Transverse colon (tissue), 4 donors: Measurements from ENCODE around the gene MYO15B. TPM values are rescaled to one million over a fixed set of nuclear protein-coding genes. Genes with fewer than 3 reads are reported as not detected.
A peak's percentile ranks its signal among the peaks of the same experiment; 100 is the strongest.

Source experiments
- DNase-seq: peaks from one replicate; pipeline ENCODE4 v3.0.0-alpha.2; 2019
- H3K27ac ChIP-seq, 4 donors: fragments of 200-600 bp; sonication (generic); 2 replicates each; pipeline ENCODE4 v1.5.1; 2016 to 2018; ENCODE audit warnings: inconsistent platforms in 4 of 4
- H3K27me3 ChIP-seq: fragments of 200-600 bp; sonication (generic); 2 replicates; pipeline ENCODE4 v1.5.1; 2017; ENCODE audit warnings: inconsistent platforms
- H3K36me3 ChIP-seq, 4 donors: fragments of 200-600 bp; sonication (generic); 2 replicates each; pipeline ENCODE4 v1.5.1; 2017 to 2019; ENCODE audit warnings: inconsistent platforms in 4 of 4
- H3K4me1 ChIP-seq, 4 donors: fragments of 200-600 bp; sonication (generic); 2 replicates each; pipeline ENCODE4 v1.5.1; 2017 to 2020; ENCODE audit warnings: inconsistent platforms in 4 of 4
- H3K4me3 ChIP-seq, 4 donors: fragments of 200-600 bp; sonication (generic); 1 replicate in 1 of 4; 2 replicates in 3 of 4; pipeline versions ENCODE4 v1.5.1 to v1.6.1; 2017 to 2019; ENCODE audit warnings: inconsistent platforms in 4 of 4
- H3K9me3 ChIP-seq, 2 donors: fragments of 200-600 bp; sonication (generic); 2 replicates each; pipeline ENCODE4 v1.5.1; 2017 to 2019; ENCODE audit warnings: inconsistent platforms in 2 of 2
- EP300 ChIP-seq: sonication (generic); formaldehyde crosslinking; IDR thresholded peaks from one replicate; pipeline ENCODE4 v1.6.1; 2017; ENCODE audit warnings: antibody characterized with exemption, low read depth
- POLR2A ChIP-seq: fragments of 450-650 bp; IDR thresholded peaks from one replicate; pipeline ENCODE4 v1.6.1; 2016; ENCODE audit warnings: antibody characterized with exemption, mild to moderate bottlenecking, moderate library complexity
- POLR2AphosphoS5 ChIP-seq, 3 donors: sonication (generic); formaldehyde crosslinking; IDR thresholded peaks; one replicate each; pipeline ENCODE4 v1.6.1; 2016; ENCODE audit warnings: antibody characterized with exemption in 3 of 3
- WGBS, 2 donors: methylation state at CpG; one replicate each; pipeline ENCODE4 v1.1.5; 2018; ENCODE audit warnings: low coverage in 1 of 2; 5-methylcytosine and 5-hydroxymethylcytosine counted together
- in situ Hi-C, 4 donors: fragments of 200-750 bp; cut with MboI; loops; one replicate each; pipeline versions ENCODE4 v1.15.0 to v1.15.1; 2017; ENCODE audit warnings: low sequenced_read_pairs in 3 of 4, low pct_ligation_motif_present in 1 of 4, low pct_unique_long_range_greater_than_20kb in 1 of 4
- intact Hi-C: fragments of 100-400 bp; cut with DNase I; formaldehyde crosslinking; loops from one replicate; pipeline ENCODE4 v1.15.1; 2023; ENCODE audit warnings: low total_unique reads
- total RNA-seq, 4 donors: library from RNA; depleted of rRNA; stranded (reverse); fragments of >200 nt; gene quantifications; one replicate each; pipeline ENCODE4 v1.1.0, GENCODE V29; 2016
- TF ChIP-seq, protein P1 (sequence below), 5 experiments: fragments of 200-600 bp in 3 of 5; fragments of 450-650 bp in 2 of 5; sonication (generic) in 3 of 5; IDR thresholded peaks; 1 replicate in 2 of 5; 2 replicates in 3 of 5; pipeline ENCODE4 v1.5.1; 2016 to 2017; ENCODE audit warnings: antibody characterized with exemption in 5 of 5, inconsistent platforms in 3 of 5, mild to moderate bottlenecking in 2 of 5, moderate library complexity in 1 of 5

The MYO15B gene
- total RNA-seq, 4 donors from 2014 or later, result 59.3 to 1,778 (median 829) TPM

DNA sequence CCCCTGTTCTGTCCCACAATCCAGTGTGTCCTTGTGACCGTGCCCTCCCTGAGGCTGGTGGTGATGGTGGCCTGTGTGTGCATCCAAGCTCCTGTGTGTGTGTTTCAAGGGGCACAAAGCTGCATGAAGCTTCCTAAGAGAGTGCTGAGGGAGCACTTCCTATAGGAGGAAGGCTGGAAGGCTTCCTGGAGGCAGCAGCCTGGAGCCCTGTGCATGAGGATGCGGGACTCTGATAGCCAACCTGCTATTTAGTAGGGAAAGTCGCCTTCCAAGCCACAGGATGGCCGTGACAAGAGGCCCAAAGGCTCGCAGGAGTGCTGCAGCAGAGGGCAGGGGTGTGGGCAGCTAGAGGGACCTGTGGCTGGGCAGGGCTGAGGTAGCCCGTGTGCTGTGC, 8.3 kb downstream of the MYO15B start:
- DNase-seq, result no peak
- WGBS, 2 donors, result 92% methylated on average over 6 of the region's 6 CpGs; no CpG with 5 or more reads in 1 of the 2 donors
- Histone ChIP-seq H3K4me1 (no peaks in the 10 kb centered on the region), H3K27ac (no peak overlapping the region), H3K4me3 (no peak overlapping the region), H3K27me3 (no peaks in the 10 kb centered on the region), H3K36me3 (no peaks in the 10 kb centered on the region), H3K9me3 (no peaks in the 10 kb centered on the region)
- intact Hi-C loops, result no loop called here
- in situ Hi-C loops, result loop anchor here in 1 of 4 donors (10.0 kb wide), 1 partner anchor 171 kb away; no protein-coding TSS in a partner anchor
- no peak for TF ChIP-seq POLR2AphosphoS5 (IDR thresholded peaks at IDR 0.05)
- TF ChIP-seq, protein P1, sequence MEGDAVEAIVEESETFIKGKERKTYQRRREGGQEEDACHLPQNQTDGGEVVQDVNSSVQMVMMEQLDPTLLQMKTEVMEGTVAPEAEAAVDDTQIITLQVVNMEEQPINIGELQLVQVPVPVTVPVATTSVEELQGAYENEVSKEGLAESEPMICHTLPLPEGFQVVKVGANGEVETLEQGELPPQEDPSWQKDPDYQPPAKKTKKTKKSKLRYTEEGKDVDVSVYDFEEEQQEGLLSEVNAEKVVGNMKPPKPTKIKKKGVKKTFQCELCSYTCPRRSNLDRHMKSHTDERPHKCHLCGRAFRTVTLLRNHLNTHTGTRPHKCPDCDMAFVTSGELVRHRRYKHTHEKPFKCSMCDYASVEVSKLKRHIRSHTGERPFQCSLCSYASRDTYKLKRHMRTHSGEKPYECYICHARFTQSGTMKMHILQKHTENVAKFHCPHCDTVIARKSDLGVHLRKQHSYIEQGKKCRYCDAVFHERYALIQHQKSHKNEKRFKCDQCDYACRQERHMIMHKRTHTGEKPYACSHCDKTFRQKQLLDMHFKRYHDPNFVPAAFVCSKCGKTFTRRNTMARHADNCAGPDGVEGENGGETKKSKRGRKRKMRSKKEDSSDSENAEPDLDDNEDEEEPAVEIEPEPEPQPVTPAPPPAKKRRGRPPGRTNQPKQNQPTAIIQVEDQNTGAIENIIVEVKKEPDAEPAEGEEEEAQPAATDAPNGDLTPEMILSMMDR (IDR thresholded peaks at IDR 0.05), result no peak
- TF ChIP-seq POLR2A, result no peak
- TF ChIP-seq EP300, result no peak

DNA sequence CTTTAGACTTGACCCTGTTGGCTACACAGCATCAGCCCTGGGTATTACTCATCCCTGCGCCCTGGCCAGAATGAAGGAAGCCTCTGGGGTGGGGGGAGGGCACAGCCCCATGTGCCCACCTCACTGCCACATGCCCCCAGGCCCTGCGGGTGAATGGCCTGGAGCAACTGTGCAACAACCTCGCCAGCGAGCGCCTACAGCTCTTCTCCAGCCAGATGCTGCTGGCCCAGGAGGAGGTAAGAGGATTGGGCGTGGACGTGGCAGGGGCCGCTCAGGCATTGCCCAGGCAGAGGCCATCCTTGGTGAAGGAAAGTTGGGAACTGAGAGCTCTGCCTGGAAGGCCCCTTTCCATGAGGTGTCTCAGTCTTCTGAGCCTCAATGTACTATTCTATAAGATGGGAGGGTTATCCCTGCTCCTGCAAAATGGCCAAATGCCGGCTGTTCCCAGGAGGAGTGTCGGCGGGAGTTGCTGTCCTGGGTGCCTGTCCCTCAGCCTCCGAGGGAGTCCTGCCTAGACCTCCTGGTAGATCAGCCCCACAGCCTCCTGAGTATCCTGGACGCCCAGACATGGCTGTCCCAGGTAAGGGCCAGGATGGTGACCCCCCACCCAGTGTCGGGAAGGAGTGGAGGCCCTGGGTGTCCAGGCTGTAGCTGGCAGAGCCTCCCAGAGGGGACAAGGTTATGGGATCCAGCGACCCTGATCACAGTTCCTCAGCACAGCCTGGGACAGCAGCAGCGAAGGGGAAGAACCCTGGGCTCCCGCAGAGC, 8.9 kb downstream of the MYO15B start:
- in situ Hi-C loops, result loop anchor here in 1 of 4 donors (10.0 kb wide), 1 partner anchor 172 kb away; no protein-coding TSS in a partner anchor
- intact Hi-C loops, result no loop called here
- Histone ChIP-seq H3K27ac (no peak overlapping the region), H3K36me3 (no peaks in the 10 kb centered on the region), H3K4me3 (no peak overlapping the region), H3K9me3 (no peaks in the 10 kb centered on the region), H3K4me1 (no peaks in the 10 kb centered on the region), H3K27me3 (no peaks in the 10 kb centered on the region)
- 90% methylated on average over 17 of the region's 17 CpGs; no CpG with 5 or more reads in 1 of the 2 donors for WGBS, 2 donors
- TF ChIP-seq, protein P1 (IDR thresholded peaks at IDR 0.05), result no peak
- TF ChIP-seq POLR2A (no peak), EP300 (no peak), POLR2AphosphoS5 (IDR thresholded peaks at IDR 0.05) (no peak)
- no peak for DNase-seq

DNA sequence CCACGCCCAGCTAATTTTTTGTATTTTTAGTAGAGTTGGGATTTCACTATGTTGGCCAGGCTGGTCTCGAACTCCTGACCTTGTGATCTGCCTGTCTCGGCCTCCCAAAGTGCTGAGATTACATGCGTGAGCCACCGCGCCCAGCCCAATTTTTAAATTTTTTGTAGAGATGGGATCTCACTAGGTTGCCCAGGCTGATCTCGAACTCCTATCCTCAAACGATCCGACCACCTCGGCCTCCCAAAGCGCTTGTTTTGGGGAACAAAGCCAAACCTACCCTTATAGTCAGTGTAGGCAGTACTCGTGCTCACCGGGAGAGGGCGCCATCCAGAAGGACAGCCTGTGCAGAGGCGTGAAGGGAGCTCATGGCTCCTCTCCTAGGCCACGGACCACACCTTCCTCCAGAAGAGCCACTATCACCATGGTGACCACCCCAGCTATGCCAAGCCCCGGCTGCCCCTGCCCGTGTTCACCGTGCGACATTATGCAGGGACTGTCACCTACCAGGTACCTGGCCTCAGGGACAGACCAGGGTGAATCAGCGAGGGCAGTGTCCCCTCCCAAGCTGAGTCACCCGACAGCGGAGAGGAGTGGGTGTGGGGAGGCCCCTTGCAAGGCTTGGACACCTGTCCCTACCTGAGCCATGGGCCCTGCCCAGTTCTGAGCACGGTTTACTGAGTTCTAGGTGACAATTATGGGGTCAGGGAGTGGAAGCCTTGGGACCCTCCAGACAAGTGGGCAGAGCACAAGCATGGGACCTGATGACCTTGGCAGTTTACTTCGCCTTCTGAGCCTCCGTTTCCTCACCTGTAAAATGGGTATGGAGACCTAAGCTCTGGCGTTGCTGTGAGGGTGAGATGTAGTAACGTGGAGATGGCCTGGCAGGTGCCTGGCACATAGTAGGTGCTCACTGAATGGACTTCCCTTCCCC, 13.7 kb downstream of the MYO15B start:
- intact Hi-C loops (no loop called here), in situ Hi-C loops (no loop called here)
- 60% methylated on average over 28 of the region's 28 CpGs; no CpG with 5 or more reads in 1 of the 2 donors for WGBS, 2 donors
- peak overlapping the region in 2 of 4 donors; percentile 8 to 21 for H3K27ac ChIP-seq
- peaks cover 0 to 15% (median 5%) of the 10 kb centered on the region in 4 donors for H3K4me1 ChIP-seq
- no peaks in the 10 kb centered on the region for H3K9me3 ChIP-seq
- no peak for TF ChIP-seq POLR2A
- TF ChIP-seq POLR2AphosphoS5 (IDR thresholded peaks at IDR 0.05), result peak in 2 of 3 donors; percentile 47 to 68
- TF ChIP-seq EP300, result no peak
- TF ChIP-seq, protein P1 (IDR thresholded peaks at IDR 0.05), result peak; percentile 68 to 96 (median 84)
- H3K27me3 ChIP-seq, result no peaks in the 10 kb centered on the region
- DNase-seq, result peak; percentile 87
- no peaks in the 10 kb centered on the region for H3K36me3 ChIP-seq
- no peak overlapping the region for H3K4me3 ChIP-seq

DNA sequence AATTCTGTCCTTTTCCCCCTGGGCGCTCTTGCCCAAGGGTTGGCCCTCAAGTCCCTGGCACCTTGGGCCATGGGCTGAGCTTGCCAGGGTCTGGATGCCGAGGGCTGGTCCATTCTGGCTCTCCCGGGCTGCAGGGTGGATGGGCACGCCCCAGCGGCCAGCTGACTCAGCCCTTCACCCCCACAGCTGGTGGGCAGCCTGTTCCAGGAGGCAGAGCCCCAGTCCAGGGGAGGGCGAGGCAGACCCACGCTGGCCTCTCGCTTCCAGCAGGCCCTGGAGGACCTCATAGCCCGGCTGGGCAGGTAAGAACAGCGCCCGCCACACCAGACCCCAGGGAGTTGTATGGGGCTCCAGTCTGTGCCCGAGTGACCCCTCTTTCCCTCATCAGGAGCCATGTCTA, 15.0 kb downstream of the MYO15B start:
- no peaks in the 10 kb centered on the region for H3K27me3 ChIP-seq
- intact Hi-C loops (no loop called here), in situ Hi-C loops (no loop called here)
- WGBS, 2 donors, result 88% methylated on average over 12 of the region's 12 CpGs; no CpG with 5 or more reads in 1 of the 2 donors
- H3K4me3 ChIP-seq, result no peak overlapping the region
- DNase-seq, result no peak
- TF ChIP-seq POLR2AphosphoS5 (IDR thresholded peaks at IDR 0.05) (no peak), EP300 (no peak), POLR2A (no peak)
- TF ChIP-seq, protein P1 (IDR thresholded peaks at IDR 0.05), result no peak
- no peaks in the 10 kb centered on the region for H3K9me3 ChIP-seq
- H3K27ac ChIP-seq, result no peak overlapping the region
- H3K4me1 ChIP-seq, result peaks cover 0 to 15% (median 7%) of the 10 kb centered on the region in 4 donors
- no peaks in the 10 kb centered on the region for H3K36me3 ChIP-seq
